HepG2 (cell line): ENCODE results near the gene MUL1. TPM values are rescaled to one million over a fixed set of nuclear protein-coding genes. Genes with fewer than 3 reads are reported as not detected.

ENCODE experiments used
- BRD4 ChIP-seq: sonication (generic); formaldehyde crosslinking; IDR thresholded peaks from 2 replicates; pipeline ENCODE4 v1.4.0; 2020; ENCODE audit warnings: missing genetic modification reagents
- CHCHD3 ChIP-seq: sonication (generic); formaldehyde crosslinking; IDR thresholded peaks from 2 replicates; pipeline ENCODE4 v1.8.0; 2022; ENCODE audit warnings: mild to moderate bottlenecking, missing genetic modification reagents, moderate library complexity
- EED ChIP-seq: sonication (generic); formaldehyde crosslinking; IDR thresholded peaks from 2 replicates; pipeline ENCODE4 v1.5.0; 2020; ENCODE audit warnings: mild to moderate bottlenecking, missing genetic modification reagents
- FIP1L1 ChIP-seq: fragments of 200-400 bp; formaldehyde crosslinking; IDR thresholded peaks from 2 replicates; pipeline ENCODE4 v1.6.1; 2018; ENCODE audit warnings: low read depth, mild to moderate bottlenecking, low read length, moderate library complexity, borderline replicate concordance; ENCODE audit not compliant: insufficient read depth
- GPN1 ChIP-seq: sonication (generic); formaldehyde crosslinking; IDR thresholded peaks from 2 replicates; pipeline ENCODE4 v1.5.1; 2020; ENCODE audit warnings: missing genetic modification reagents, borderline replicate concordance
- HBP1 ChIP-seq: IDR thresholded peaks from 2 replicates; pipeline ENCODE4 v1.6.1; 2016; ENCODE audit warnings: low read depth, control low read depth
- HMG20A ChIP-seq: IDR thresholded peaks from 2 replicates; pipeline ENCODE4 v1.6.1; 2016; ENCODE audit warnings: borderline replicate concordance
- IRF2 ChIP-seq: IDR thresholded peaks from 2 replicates; pipeline ENCODE4 v1.6.1; 2018; ENCODE audit warnings: missing genetic modification reagents, missing compliant biosample characterization
- NFIB ChIP-seq: sonication (generic); formaldehyde crosslinking; IDR thresholded peaks from 2 replicates; pipeline ENCODE4 v1.9.0; 2021; ENCODE audit warnings: missing genetic modification reagents, mild to moderate bottlenecking, borderline replicate concordance
- RXRA ChIP-seq: sonication (generic); formaldehyde crosslinking; IDR thresholded peaks from 2 replicates; pipeline ENCODE4 v1.5.1; 2020; ENCODE audit warnings: missing genetic modification reagents
- RXRB ChIP-seq: IDR thresholded peaks from 2 replicates; pipeline ENCODE4 v1.6.1; 2016; ENCODE audit warnings: borderline replicate concordance, missing genetic modification reagents, missing compliant biosample characterization
- TAF1 ChIP-seq: sonication (generic); formaldehyde crosslinking; IDR thresholded peaks from 2 replicates; pipeline ENCODE4 v1.4.0; 2020; ENCODE audit warnings: missing genetic modification reagents
- ZFP41 ChIP-seq: sonication (generic); formaldehyde crosslinking; IDR thresholded peaks from 2 replicates; pipeline ENCODE4 v1.4.0; 2020; ENCODE audit warnings: mild to moderate bottlenecking, missing genetic modification reagents, borderline replicate concordance
- ZKSCAN1 ChIP-seq: fragments of 150-350 bp; IDR thresholded peaks from 2 replicates; pipeline ENCODE4 v1.6.1; 2014; ENCODE audit warnings: low read length
- ZNF20 ChIP-seq: sonication (generic); formaldehyde crosslinking; IDR thresholded peaks from 2 replicates; pipeline ENCODE4 v1.4.0; 2020; ENCODE audit warnings: mild to moderate bottlenecking, moderate library complexity, missing genetic modification reagents
- ZNF234 ChIP-seq: sonication (generic); formaldehyde crosslinking; conservative IDR thresholded peaks from 2 replicates; pipeline ENCODE4 v1.5.1; 2020; ENCODE audit warnings: mild to moderate bottlenecking, missing genetic modification reagents
- ZNF354B ChIP-seq: sonication (generic); formaldehyde crosslinking; IDR thresholded peaks from 2 replicates; pipeline ENCODE4 v1.8.0; 2022; ENCODE audit warnings: mild to moderate bottlenecking, missing genetic modification reagents
- ZNF547 ChIP-seq: sonication (generic); formaldehyde crosslinking; IDR thresholded peaks from 2 replicates; pipeline ENCODE4 v1.5.1; 2020; ENCODE audit warnings: mild to moderate bottlenecking, missing genetic modification reagents
- ZNF564 ChIP-seq: sonication (generic); formaldehyde crosslinking; IDR thresholded peaks from 2 replicates; pipeline ENCODE4 v1.8.1; 2023; ENCODE audit warnings: mild to moderate bottlenecking, missing genetic modification reagents
- polyA plus RNA-seq, 8 experiments: library from polyadenylated mRNA; depleted of rRNA in 3 of 8; stranded (reverse) in 7 of 8; unstranded in 1 of 8; fragments of >200 nt; fragmentation: Illumina TruSeq in 4 of 8; extraction: Trizol in 4 of 8; gene quantifications; 2 replicates each; pipeline versions ENCODE4 v1.2.1 to v1.2.3, GENCODE V29; 2011 to 2016; ENCODE audit warnings: low read depth in 4 of 8, missing spikeins in 1 of 8, mixed read lengths in 1 of 8; ENCODE audit not compliant: insufficient read depth in 1 of 8
- total RNA-seq, 5 experiments: library from RNA; depleted of rRNA; stranded (reverse); fragments of >200 nt; fragmentation: Illumina TruSeq; extraction: Trizol; gene quantifications; 2 replicates each; pipeline ENCODE4 v1.2.3, GENCODE V29; 2016; ENCODE audit warnings: low read depth in 1 of 5
- TF ChIP-seq, protein P1 (sequence below): IDR thresholded peaks from 2 replicates; pipeline ENCODE4 v1.6.1; 2018; ENCODE audit warnings: missing genetic modification reagents, mild to moderate bottlenecking, missing compliant biosample characterization
- TF ChIP-seq, protein P2 (sequence below): sonication (generic); formaldehyde crosslinking; IDR thresholded peaks from 2 replicates; pipeline ENCODE4 v1.5.0; 2020; ENCODE audit warnings: missing genetic modification reagents

MUL1 gene
- total and polyA plus RNA-seq, 2 of the 13 experiments (the other 11 are each of a cell fraction or from before 2014, with no cell fraction given) = 21.5 to 26.5 TPM

DNA sequence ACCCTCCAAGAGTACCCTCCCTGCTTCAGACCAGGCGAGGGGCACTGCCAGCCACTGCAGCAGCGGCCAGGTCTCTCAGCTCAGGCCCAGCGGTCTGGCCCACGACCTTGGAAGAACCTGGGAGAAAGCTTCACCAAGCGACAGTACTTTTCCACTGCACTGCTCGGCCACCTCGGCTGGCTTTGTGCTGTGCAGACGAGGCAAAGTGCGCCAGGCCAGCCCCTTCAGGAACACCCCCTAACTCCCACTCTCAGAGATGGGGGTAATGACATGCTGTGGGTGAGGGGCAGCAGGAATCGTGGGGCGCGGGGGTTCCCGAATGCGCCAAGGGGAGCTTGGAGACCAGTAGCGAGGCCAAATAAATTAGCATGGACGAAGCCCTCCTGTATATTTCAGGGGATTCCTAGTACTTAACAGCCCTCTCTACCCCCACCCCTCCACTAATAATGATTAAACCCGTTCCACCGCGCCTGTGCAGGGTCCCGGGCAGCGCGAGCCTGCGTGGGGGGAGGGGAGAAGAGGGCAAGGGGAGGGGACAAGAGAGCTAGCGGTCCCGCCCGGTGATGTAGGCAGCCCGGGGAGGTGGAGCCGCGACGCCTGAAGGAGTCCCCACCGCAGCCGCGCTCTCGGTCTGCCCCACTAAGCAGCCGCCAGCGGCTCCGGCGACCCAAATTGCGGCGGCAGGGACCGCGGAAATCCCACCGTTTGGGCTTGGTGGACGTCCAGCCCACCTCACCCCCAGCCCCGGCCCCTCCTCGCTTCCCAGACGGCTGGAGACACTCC lies 44.2 kb upstream of the MUL1 start, which contains the start of gene FAM43B (continued):
- TF ChIP-seq GPN1 (CRISPR knock-in tag) (no peak), RXRB (CRISPR knock-in tag) (peak; percentile 28; the same call in 1 of the 2 replicates), IRF2 (peak; percentile 28; the same call in 1 of the 2 replicates), EED (CRISPR knock-in tag) (no peak), RXRA (CRISPR knock-in tag) (peak; percentile 70), TAF1 (peak; percentile 95), ZKSCAN1 (no peak), NFIB (CRISPR knock-in tag) (no peak), ZNF354B (CRISPR knock-in tag) (no peak), CHCHD3 (no peak), ZNF547 (CRISPR knock-in tag) (peak; percentile 71), HMG20A (CRISPR knock-in tag) (no peak), ZNF564 (CRISPR knock-in tag) (peak; percentile 80; the same call in 1 of the 2 replicates), ZFP41 (CRISPR knock-in tag) (no peak; the same call in 1 of the 2 replicates), BRD4 (CRISPR knock-in tag) (0 out of 2 replicates have a peak, but pooled peaks have one; percentile 59), HBP1 (CRISPR knock-in tag) (no peak), ZNF20 (CRISPR knock-in tag) (no peak), ZNF234 (CRISPR knock-in tag) (no peak), FIP1L1 (0 out of 2 replicates have a peak, but pooled peaks have one; percentile 52)
- TF ChIP-seq, protein P1, sequence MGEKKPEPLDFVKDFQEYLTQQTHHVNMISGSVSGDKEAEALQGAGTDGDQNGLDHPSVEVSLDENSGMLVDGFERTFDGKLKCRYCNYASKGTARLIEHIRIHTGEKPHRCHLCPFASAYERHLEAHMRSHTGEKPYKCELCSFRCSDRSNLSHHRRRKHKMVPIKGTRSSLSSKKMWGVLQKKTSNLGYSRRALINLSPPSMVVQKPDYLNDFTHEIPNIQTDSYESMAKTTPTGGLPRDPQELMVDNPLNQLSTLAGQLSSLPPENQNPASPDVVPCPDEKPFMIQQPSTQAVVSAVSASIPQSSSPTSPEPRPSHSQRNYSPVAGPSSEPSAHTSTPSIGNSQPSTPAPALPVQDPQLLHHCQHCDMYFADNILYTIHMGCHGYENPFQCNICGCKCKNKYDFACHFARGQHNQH (CRISPR knock-in tag) = peak; percentile 41
- TF ChIP-seq, protein P2, sequence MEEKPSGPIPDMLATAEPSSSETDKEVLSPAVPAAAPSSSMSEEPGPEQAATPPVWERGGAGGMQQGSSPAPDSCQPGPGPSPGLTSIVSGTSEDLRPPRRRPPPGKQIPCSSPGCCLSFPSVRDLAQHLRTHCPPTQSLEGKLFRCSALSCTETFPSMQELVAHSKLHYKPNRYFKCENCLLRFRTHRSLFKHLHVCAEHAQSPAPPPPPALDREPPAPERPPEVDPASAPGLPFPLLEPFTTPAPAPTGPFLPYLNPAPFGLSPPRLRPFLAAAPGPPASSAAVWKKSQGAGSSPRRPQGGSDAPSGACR (CRISPR knock-in tag) = 0 out of 2 replicates have a peak, but pooled peaks have one; percentile 39
